Gastrocnemius medialis (tissue), 4 donors: ENCODE results near the gene SHROOM3. TPM values are rescaled to one million over a fixed set of nuclear protein-coding genes. Genes with fewer than 3 reads are reported as not detected.

ENCODE experiments used
- ATAC-seq, 2 donors: fragments of 150-250 bp; one replicate each; pipeline ENCODE4 v1.9.1; 2016
- DNase-seq, 2 donors: peaks; one replicate each; pipeline ENCODE4 v3.0.0-alpha.2; 2019
- H3K27ac ChIP-seq, 4 donors: fragments of 200-600 bp; sonication (generic); 1 replicate in 1 of 4; 2 replicates in 3 of 4; pipeline ENCODE4 v1.5.1; 2016 to 2018; ENCODE audit warnings: mild to moderate bottlenecking in 2 of 4, moderate library complexity in 1 of 4
- H3K27me3 ChIP-seq, 3 donors: fragments of 200-600 bp; sonication (generic) in 2 of 3; 1 replicate in 1 of 3; 2 replicates in 2 of 3; pipeline versions ENCODE4 v1.5.1 to v1.6.0; 2016 to 2019; ENCODE audit warnings: mild to moderate bottlenecking in 1 of 3, moderate library complexity in 1 of 3
- H3K36me3 ChIP-seq, 2 donors: fragments of 200-600 bp; sonication (generic) in 1 of 2; one replicate each; pipeline ENCODE4 v1.5.1; 2017 to 2018
- H3K4me1 ChIP-seq, 2 donors: fragments of 200-600 bp; sonication (generic) in 1 of 2; one replicate each; pipeline ENCODE4 v1.5.1; 2016 to 2017; ENCODE audit warnings: mild to moderate bottlenecking in 2 of 2
- H3K4me3 ChIP-seq, 4 donors: fragments of 200-600 bp; sonication (generic) in 3 of 4; 1 replicate in 1 of 4; 2 replicates in 3 of 4; pipeline ENCODE4 v1.5.1; 2016 to 2019; ENCODE audit warnings: mild to moderate bottlenecking in 2 of 4
- H3K9me3 ChIP-seq, 3 donors: fragments of 200-600 bp; sonication (generic) in 2 of 3; 1 replicate in 1 of 3; 2 replicates in 2 of 3; pipeline ENCODE4 v1.5.1; 2016 to 2019
- CTCF ChIP-seq, 5 experiments: fragments of 450-650 bp in 3 of 5; fragments of 200-600 bp in 2 of 5; sonication (generic) in 2 of 5; IDR thresholded peaks in 4 of 5; conservative IDR thresholded peaks in 1 of 5; 1 replicate in 4 of 5; 2 replicates in 1 of 5; pipeline ENCODE4 v1.5.1; 2016 to 2019; ENCODE audit warnings: antibody characterized with exemption in 5 of 5, mild to moderate bottlenecking in 3 of 5, moderate library complexity in 3 of 5
- POLR2A ChIP-seq, 2 donors: fragments of 450-650 bp; IDR thresholded peaks; one replicate each; pipeline ENCODE4 v1.6.1; 2017; ENCODE audit warnings: antibody characterized with exemption in 2 of 2, mild to moderate bottlenecking in 2 of 2, moderate library complexity in 2 of 2
- in situ Hi-C, 4 donors: fragments of 200-750 bp; cut with MboI; loops; one replicate each; pipeline versions ENCODE4 v1.15.0 to v1.8.0; 2017; ENCODE audit warnings: low sequenced_read_pairs in 4 of 4
- intact Hi-C: fragments of 100-400 bp; cut with DNase I; formaldehyde crosslinking; loops from one replicate; pipeline ENCODE4 v1.15.1; 2023; ENCODE audit warnings: low total_unique reads
- total RNA-seq, 4 donors: library from RNA; depleted of rRNA; stranded (reverse); fragments of >200 nt; gene quantifications; one replicate each; pipeline versions ENCODE4 v1.1.0 to v1.2.3, GENCODE V29; 2016

The SHROOM3 gene
- total RNA-seq, 4 donors from 2014 or later = 0.20 to 1.7 (median 0.98) TPM

- in situ Hi-C loops = no loop called here
- no peak for DNase-seq
- intact Hi-C loops = no loop called here
- no peaks in the 10 kb centered on the region for H3K36me3 ChIP-seq
- no peak overlapping the region for H3K4me3 ChIP-seq
- no peaks in the 10 kb centered on the region for H3K9me3 ChIP-seq
- TF ChIP-seq CTCF (IDR thresholded peaks at IDR 0.05 in 4 of 5, conservative IDR thresholded peaks at IDR 0.05 in 1 of 5) (no peak), POLR2A (IDR thresholded peaks at IDR 0.05) (no peak)
- no peaks in the 10 kb centered on the region for H3K4me1 ChIP-seq
- H3K27me3 ChIP-seq = no peaks in the 10 kb centered on the region
- H3K27ac ChIP-seq = no peak overlapping the region
- ATAC-seq = no peak
Measured at GRCh38 chr4:76737180-76737579, 302.2 kb downstream of the SHROOM3 start.

DNA sequence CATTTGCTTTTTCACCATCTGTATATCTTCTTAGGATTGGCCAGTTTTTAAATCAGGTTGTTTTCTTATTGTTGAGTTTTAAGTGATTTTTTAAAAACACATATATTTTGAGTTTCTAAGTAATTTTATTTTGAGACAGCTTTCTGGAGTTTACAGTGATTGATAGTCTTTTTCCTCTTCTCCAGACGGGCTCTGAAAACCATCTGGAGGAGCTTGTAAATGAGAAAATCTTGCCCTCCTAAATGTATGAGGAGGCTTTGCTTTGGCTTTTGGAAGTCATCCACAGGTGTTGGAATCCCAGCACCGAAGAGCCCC is 302.7 kb downstream of the SHROOM3 start:
- in situ Hi-C loops = no loop called here
- DNase-seq (no peak), ATAC-seq (no peak)
- intact Hi-C loops = no loop called here
- Histone ChIP-seq H3K4me1 (no peaks in the 10 kb centered on the region), H3K36me3 (no peaks in the 10 kb centered on the region), H3K27me3 (no peaks in the 10 kb centered on the region), H3K27ac (no peak overlapping the region), H3K9me3 (no peaks in the 10 kb centered on the region), H3K4me3 (no peak overlapping the region)
- TF ChIP-seq CTCF (IDR thresholded peaks at IDR 0.05 in 4 of 5, conservative IDR thresholded peaks at IDR 0.05 in 1 of 5) = no peak
- TF ChIP-seq POLR2A (IDR thresholded peaks at IDR 0.05) = no peak

- Histone ChIP-seq H3K4me3 (no peak overlapping the region), H3K36me3 (no peaks in the 10 kb centered on the region), H3K27me3 (no peaks in the 10 kb centered on the region), H3K4me1 (no peaks in the 10 kb centered on the region), H3K9me3 (no peaks in the 10 kb centered on the region), H3K27ac (no peak overlapping the region)
- DNase-seq (no peak), ATAC-seq (no peak)
- intact Hi-C loops (no loop called here), in situ Hi-C loops (no loop called here)
- TF ChIP-seq POLR2A (IDR thresholded peaks at IDR 0.05) = no peak
- TF ChIP-seq CTCF (IDR thresholded peaks at IDR 0.05 in 4 of 5, conservative IDR thresholded peaks at IDR 0.05 in 1 of 5) = no peak
Measured at GRCh38 chr4:76738086-76738931, 303.3 kb downstream of the SHROOM3 start.

GRCh38 chr4:76740192-76740591 is 305.2 kb downstream of the SHROOM3 start:
- DNase-seq = no peak

More at GRCh38 chr4:76740192-76740591, 305.2 kb downstream of the SHROOM3 start:
- H3K4me3 ChIP-seq = no peak overlapping the region
- no peak overlapping the region for H3K27ac ChIP-seq
- no peak for ATAC-seq
- no peaks in the 10 kb centered on the region for H3K9me3 ChIP-seq
- no peaks in the 10 kb centered on the region for H3K36me3 ChIP-seq
- no peaks in the 10 kb centered on the region for H3K27me3 ChIP-seq
- in situ Hi-C loops = no loop called here
- intact Hi-C loops = no loop called here
- TF ChIP-seq CTCF (IDR thresholded peaks at IDR 0.05 in 4 of 5, conservative IDR thresholded peaks at IDR 0.05 in 1 of 5) (no peak), POLR2A (IDR thresholded peaks at IDR 0.05) (no peak)
- H3K4me1 ChIP-seq = no peaks in the 10 kb centered on the region
